Measurements from ENCODE around the gene B4GALT2. TPM values are rescaled to one million over a fixed set of nuclear protein-coding genes. Genes with fewer than 3 reads are reported as not detected.

B4GALT2 gene
- total and polyA plus RNA-seq, 2 donors (not counting 3 experiments of a cell fraction or from before 2014, with no cell fraction given) = 80.0 to 103 TPM

- no peaks in the 10 kb centered on the region for H3K9me1 ChIP-seq (replicated peaks; ENCODE audit: control insufficient read depth, extremely low read depth, insufficient read depth, low read length)
- H3K4me3 ChIP-seq (replicated peaks in 1 of 3; ENCODE audit: insufficient read depth in 1 of 3, low read depth in 1 of 3, low read length in 3 of 3) = peak overlapping the region in 1 of 3 experiments; percentile 55
- H2AFZ ChIP-seq (ENCODE audit: low read depth, low read length) = peak overlapping the region; percentile 58
- CTCF ChIA-PET = interaction anchor here (0.7 to 3.3 kb wide), 7 partner anchors 10 to 229 kb away, joined by 3 to 14 read pairs (median 5); no protein-coding TSS in a partner anchor
- no peaks in the 10 kb centered on the region for H3K27me3 ChIP-seq (ENCODE audit: control insufficient read depth in 2 of 2, insufficient read depth in 2 of 2, low read length in 2 of 2)
- TF ChIP-seq CTCF (IDR thresholded peaks at IDR 0.05; ENCODE audit: extremely low read depth in 1 of 2, insufficient read depth in 1 of 2, low read depth in 1 of 2, low read length in 2 of 2) (no peak), MYC (IDR thresholded peaks at IDR 0.05; ENCODE audit: low read depth, low read length) (no peak), POLR2AphosphoS5 (IDR thresholded peaks at IDR 0.05; ENCODE audit: insufficient read depth, low read depth, low read length) (no peak), GATA2 (IDR thresholded peaks at IDR 0.05; ENCODE audit: insufficient read depth, insufficient read length, low read depth, low read length) (no peak), POLR2A (IDR thresholded peaks at IDR 0.05; ENCODE audit: low read depth, low read length) (no peak), EZH2 (IDR thresholded peaks at IDR 0.05; ENCODE audit: borderline replicate concordance, low read depth, low read length, severe bottlenecking) (no peak), JUN (IDR thresholded peaks at IDR 0.05; ENCODE audit: borderline replicate concordance, insufficient read depth, insufficient read length, low read depth) (no peak)
- no peaks in the 10 kb centered on the region for H4K20me1 ChIP-seq (replicated peaks; ENCODE audit: control insufficient read depth, extremely low read depth, insufficient read depth, low read length)
- no peaks in the 10 kb centered on the region for H3K36me3 ChIP-seq (ENCODE audit: control insufficient read depth in 2 of 2, extremely low read depth in 1 of 2, insufficient read depth in 2 of 2, low read length in 2 of 2)
- dilution Hi-C loops (cut with MboI; ENCODE audit: extremely low pct_ligation_motif_present, low sequenced_read_pairs) (no loop called here), intact Hi-C loops (cut with micrococcal nuclease) (loop anchor here (5.0 kb wide), 2 partner anchors 40 to 230 kb away; partner anchors contain the start of gene SLC6A9)
- no peaks in the 10 kb centered on the region for H3K79me2 ChIP-seq (ENCODE audit: control insufficient read depth, insufficient read depth, low read length)
- no peak overlapping the region for H3K9ac ChIP-seq (replicated peaks; ENCODE audit: extremely low read depth, insufficient read depth, low read length)
- DNase-seq (ENCODE audit: low read depth, low spot score) (no peak), FAIRE-seq (no peak)
- peaks cover 7% of the 10 kb centered on the region for H3K4me1 ChIP-seq (ENCODE audit: control insufficient read depth, extremely low read depth, insufficient read depth, low read length)
- no peak overlapping the region for H3K4me2 ChIP-seq (ENCODE audit: insufficient read depth, low read length)
- POLR2A ChIA-PET = no interaction called here
- no TSS peak for BruUV-seq (replicated peaks)
- H3K9me3 ChIP-seq (replicated peaks; ENCODE audit: control insufficient read depth, insufficient read depth, low read length) = no peaks in the 10 kb centered on the region
- no peak overlapping the region for H3K27ac ChIP-seq (ENCODE audit: insufficient read depth, low read depth, low read length)
Measured at GRCh38 chr1:43992232-43992995, 13.4 kb downstream of the B4GALT2 start.

Measured in endothelial cell of umbilical vein (primary cell).